Bone marrow (tissue), 2 donors: ENCODE data around the gene STX4.

Experiments
- DNase-seq, 2 donors: peaks; one replicate each; lab custom pipeline; 2025; lab: John Stamatoyannopoulos, UW

STX4 gene

DNA sequence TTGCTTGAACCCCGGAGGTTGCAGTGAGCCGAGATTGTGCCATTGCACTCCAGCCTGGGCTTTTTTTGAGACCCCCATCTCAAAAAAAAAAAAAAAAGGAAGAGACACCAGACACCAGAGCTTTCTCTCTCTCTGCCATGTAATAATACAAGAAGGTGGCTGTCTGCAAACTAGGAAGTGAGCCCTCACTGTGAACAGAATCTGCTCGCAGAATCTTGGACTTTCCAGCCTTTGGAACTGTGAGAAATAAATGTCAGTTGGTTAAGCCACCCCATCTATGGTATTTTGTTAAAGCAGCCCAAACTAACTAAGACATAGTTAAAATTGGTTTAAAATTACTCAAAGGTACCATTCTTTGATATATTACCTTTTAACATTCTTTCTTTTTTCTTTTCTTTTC, 12.8 kb upstream of the STX4 start:
- DNase-seq, result no peak

DNA sequence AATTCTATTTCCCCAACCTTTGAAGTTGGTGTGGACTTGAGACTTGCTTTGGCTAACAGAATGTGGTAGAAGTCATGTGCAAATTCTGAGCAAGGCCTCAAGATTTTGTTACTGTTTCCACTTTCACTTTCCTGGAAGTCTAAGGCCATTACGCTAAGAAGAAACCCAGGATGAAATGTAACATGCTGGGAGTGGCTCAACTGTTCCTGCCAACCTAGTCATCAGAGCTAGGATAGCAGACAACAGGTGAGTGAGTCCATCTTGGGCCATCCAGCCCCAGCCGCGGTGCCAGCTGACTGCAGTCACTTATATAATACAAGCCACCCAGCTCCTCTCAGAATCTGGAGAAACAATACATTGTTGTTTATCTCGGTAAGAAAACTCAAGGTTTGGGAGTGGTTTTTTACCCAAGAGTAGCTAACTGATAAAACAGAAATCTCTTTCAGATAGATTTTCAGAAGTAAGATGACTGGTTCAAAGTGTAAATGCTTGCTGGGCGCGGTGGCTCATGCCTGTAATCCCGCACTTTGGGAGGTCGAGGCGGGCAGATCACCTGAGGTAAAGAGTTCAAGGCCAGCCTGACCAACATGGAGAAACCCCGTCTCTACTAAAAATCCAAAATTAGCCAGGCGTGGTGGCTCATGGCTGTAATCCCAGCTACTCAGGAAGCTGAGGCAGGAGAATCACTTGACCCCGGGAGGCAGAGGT, 10.7 kb upstream of the STX4 start:
- no peak for DNase-seq

GRCh38 chr16:31023252-31023602, 10.1 kb upstream of the STX4 start:
- no peak for DNase-seq

DNA sequence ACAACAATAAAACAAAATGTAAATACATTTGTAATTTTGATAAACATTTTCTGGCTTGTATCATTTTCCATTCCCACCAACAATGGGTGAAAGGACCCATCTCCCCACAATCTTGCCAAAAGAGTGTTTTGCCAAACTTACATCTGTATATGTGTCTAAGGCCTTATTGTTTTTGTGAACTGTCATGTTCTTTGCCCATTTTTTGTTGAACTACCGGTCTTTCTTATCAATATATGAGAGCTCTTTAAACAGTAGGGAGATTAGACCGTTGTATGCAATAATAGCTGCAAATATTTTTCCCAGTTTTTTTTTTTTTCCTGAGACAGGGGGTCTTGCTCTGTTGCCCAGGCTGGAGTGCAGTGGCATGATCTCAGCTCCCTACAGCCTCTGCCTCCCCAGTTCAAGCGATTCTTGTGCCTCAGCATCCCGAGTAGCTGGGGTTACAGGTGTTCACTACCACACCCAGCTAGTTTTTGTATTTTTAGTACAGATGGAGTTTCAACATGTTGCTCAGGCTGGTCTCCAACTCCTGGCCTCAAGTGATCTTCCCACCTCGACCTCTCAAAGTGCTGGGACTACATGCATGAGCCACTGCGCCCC, 9.6 kb upstream of the STX4 start:
- DNase-seq, result no peak

DNA sequence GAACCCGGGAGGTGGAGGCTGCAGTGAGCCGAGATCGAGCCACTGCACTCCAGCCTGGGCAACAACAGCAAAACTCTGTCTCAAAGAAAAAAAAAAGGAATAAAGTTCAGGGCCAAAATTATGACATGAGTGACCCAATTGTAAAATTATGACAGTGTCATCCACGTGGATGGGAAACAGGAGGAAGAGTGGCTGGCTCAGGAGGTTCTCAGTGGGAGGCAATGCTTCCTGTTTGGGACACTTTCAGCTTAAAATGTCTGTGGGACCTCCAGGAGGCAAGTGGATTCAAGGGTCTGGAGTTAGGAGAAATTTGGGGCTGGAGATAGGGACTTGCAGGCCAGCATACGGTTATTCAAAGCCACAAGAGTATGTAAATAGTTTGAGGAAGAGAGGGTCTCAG, 8.0 kb upstream of the STX4 start:
- no peak for DNase-seq

- DNase-seq, result no peak
Observed at GRCh38 chr16:31029272-31029671, 4.1 kb upstream of the STX4 start.

- no peak for DNase-seq
Observed at GRCh38 chr16:31031276-31031675, 2.1 kb upstream of the STX4 start.

- DNase-seq, result peak; percentile 67 to 70
Observed at GRCh38 chr16:31033709-31034492, 543 bp downstream of the STX4 start.

DNA sequence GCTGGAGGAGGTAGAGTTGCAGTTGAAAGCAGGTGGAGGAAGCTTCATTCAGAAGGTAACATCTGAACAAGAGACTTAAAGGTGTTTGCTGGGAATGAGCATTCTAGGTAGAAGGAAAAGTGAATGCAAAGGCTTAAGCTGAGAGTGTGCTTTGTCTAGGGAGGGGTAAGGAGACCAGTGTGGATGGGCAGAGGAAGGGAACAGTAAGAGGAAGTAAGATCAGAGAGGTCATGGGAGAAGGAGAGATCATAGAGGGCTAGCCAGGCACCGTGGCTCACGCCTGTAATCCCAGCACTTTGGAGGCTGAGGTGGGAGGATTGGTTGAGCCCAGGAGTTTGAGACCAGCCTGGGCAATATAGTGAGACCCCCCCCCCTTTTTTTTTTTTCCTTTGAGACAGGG, 3.3 kb downstream of the STX4 start:
- DNase-seq, result no peak

DNA sequence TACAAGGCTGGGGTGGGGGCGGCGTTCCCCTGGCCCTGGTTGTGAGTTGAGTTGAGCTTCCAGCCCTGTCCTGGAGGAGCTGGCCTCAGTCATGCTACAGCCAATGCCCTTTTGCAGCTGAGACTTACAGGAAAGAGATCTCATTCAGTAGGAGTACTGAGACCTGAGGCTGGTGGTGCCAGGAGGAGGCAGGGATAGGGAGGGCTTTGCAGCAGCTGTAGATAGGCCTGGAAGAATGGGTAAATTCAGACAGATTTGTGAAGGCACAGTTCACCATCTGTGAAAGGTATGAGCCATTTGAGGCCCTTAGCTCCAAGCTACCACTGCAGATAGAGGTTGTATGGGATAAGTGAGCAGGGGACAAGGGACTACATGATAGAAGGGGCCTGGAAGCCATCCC, 5.6 kb downstream of the STX4 start:
- no peak for DNase-seq

DNA sequence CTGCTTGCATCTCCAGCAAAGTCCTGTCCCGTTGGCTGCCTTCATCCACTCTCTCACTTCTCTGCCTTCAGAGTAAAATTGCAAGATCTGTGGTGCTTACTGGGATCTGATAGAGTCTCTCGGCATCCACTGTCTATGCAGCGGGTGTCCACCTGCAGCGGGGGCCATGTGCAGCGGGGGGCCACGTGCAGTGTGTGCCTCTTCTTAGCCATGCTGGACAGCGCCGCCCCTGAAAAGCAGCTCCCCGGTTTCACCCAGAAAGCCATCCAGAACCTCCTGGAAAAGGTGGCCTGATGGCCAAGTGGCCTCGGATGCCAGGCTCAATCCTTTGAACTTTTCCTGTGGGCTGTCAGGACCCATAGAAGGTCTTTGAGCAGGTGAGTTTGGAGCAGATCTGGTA, 9.5 kb downstream of the STX4 start:
- DNase-seq, result no peak

DNA sequence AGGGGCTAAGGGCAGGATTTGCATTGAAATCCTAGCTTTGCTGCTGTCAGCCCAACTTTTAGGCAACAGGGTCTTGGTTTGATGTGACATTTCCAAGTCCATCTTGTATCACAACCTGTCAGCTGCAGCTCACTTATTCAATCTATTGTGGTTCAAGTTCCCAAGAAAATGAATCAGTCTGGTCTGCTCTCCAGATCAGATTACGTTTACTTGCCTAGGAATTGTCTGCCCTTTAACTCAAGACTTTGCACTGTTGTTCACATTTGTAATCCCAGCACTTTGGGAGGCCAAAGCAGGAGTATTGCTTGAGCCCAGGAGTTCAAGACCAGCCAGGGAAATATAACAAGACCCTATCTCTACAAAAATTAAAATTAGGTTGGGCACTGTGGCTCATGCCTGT, 10.0 kb downstream of the STX4 start:
- DNase-seq, result no peak

DNA sequence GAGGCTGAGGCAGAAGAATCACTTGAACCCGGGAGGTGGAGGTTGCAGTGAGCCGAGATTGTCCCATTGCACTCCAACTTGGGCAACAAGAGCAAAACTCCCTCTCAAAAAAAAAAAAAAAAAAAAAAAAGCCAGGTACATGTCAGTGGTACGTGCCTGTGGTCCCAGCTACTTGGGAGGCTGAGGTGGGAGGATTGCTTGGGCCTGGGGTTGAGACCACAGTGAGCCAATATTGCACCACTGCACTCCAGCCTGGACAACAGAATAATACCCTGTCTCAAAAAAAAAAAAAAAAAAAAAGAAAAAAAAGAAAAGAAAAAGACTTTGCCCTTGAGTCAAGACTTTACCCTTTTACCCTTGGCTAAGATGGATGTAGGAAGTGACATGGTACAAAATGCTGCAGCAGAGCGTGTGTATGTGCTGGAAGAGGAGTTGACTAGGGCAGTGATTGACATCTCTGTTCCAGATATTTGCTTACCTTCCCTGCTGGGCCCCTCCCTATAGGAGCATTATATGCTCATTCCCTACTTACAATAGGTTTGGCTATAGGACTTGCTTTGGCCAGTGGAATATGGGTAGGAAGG, 10.6 kb downstream of the STX4 start:
- no peak for DNase-seq

- no peak for DNase-seq
Observed at GRCh38 chr16:31050280-31051030, 17.1 kb downstream of the STX4 start.

DNA sequence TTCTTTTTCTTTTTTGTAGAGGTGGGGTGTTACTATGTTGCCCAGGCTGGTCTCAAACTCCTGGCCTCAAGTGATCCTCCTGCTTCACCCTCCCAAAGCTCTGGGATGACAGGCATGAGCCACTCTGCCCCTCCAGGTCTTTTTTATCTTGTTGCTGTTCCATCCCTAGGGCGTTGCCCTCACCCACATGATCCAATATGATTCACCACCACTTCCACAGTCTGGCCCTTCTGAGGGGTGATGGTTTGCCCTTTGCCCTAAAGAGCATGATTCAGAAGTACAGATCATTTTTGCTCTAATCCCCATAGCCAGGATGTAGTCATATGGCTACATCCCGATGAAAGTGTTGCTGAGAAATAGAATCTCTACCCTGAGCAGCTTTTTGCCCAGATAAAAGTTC, 18.8 kb downstream of the STX4 start:
- DNase-seq, result peak; percentile 7 to 23

- no peak for DNase-seq
Observed at GRCh38 chr16:31055613-31056012, 22.3 kb downstream of the STX4 start.

DNA sequence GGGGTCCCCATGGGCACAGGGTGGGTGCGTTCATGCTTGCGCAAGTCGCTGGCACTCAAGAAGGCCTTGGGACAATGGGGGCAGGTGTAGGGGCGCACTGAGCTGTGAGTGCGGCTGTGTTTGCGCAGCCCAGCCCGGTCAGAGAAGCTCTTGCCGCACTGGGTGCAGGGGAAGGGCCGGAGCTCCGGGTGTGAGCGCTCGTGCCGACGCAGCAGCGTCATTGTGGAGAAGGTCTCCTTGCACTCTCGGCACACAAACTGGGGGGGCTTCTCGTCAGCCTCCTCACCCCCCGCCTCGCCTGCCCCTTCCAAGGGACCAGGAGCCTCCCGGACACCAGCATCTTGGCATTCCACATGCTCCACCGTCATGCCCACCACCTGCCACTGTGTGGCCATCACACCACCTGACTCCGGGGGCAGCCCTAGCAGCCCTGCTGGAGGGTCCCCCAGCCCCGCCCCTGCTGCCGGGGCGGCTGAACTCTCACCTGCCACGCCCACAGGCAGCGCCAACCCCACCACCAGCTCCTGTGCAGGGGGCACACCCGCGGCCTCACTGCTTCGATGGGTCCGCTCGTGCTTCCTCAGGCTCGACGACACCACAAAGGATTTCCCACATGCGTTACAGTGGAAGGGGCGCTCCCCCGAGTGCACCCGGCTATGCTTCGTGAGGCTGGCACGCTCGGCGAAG, 27.9 kb downstream of the STX4 start:
- no peak for DNase-seq

GRCh38 chr16:31061813-31062440, 28.6 kb downstream of the STX4 start:
- DNase-seq, result no peak

- no peak for DNase-seq
Observed at GRCh38 chr16:31063495-31063842, 30.1 kb downstream of the STX4 start.

DNA sequence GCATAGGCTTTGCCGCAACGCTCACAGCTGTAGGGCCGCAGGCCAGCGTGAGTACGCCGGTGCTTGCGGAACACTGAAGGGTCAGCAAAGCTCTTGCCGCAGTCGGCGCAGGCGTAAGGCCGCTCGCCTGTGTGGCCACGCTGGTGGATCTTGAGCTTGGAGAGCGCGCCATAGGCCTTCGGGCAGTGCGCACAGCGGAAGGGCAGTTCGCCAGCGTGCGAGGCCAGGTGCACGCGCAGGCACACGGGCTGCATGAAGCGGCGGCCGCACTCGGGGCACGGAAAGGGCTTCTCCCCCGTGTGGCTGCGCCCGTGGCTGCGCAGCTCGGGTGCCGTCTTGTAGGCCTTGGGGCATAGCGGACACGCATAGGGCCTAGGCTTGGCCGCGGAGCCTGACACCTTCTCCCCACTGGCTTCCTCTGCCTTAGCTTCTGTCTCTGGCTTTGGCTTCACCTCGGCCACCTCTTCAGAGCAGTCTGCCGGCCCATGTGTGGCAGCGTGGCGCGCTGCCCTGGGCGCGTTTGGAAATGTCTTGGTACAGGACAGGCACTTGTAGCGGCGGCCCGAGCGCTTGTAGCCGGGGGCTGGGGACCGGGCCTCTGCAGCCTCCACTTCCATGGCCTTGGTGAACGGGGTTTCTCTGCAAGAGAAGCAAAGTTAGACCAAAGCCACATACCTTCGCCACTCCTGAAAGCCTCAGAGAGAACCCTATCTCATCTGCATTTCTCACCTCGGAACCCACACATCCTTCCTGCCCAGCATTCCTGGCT, 30.7 kb downstream of the STX4 start:
- no peak for DNase-seq
